HL-60 (cell line): ENCODE data around the gene CLDN6.

Experiments
- GABPA ChIP-seq: IDR thresholded peaks from 2 replicates; pipeline ENCODE4 v1.6.1; 2012; ENCODE audit warnings: low read depth
- POLR2AphosphoS5 ChIP-seq: IDR thresholded peaks from 2 replicates; pipeline ENCODE4 v1.6.1; 2012; ENCODE audit warnings: low read depth
- SPI1 ChIP-seq: IDR thresholded peaks from 2 replicates; pipeline ENCODE4 v1.6.1; 2012; ENCODE audit warnings: low read depth, mild to moderate bottlenecking, borderline replicate concordance
- TF ChIP-seq, protein P1 (sequence below): IDR thresholded peaks from one replicate; pipeline ENCODE4 v1.5.1; 2011; ENCODE audit warnings: low read length, control low read depth, inconsistent platforms; ENCODE audit not compliant: insufficient read depth
- TF ChIP-seq, protein P2 (sequence below): IDR thresholded peaks from 2 replicates; pipeline ENCODE4 v1.6.1; 2012; ENCODE audit warnings: low read depth; ENCODE audit not compliant: insufficient replicate concordance

- TF ChIP-seq, protein P1, sequence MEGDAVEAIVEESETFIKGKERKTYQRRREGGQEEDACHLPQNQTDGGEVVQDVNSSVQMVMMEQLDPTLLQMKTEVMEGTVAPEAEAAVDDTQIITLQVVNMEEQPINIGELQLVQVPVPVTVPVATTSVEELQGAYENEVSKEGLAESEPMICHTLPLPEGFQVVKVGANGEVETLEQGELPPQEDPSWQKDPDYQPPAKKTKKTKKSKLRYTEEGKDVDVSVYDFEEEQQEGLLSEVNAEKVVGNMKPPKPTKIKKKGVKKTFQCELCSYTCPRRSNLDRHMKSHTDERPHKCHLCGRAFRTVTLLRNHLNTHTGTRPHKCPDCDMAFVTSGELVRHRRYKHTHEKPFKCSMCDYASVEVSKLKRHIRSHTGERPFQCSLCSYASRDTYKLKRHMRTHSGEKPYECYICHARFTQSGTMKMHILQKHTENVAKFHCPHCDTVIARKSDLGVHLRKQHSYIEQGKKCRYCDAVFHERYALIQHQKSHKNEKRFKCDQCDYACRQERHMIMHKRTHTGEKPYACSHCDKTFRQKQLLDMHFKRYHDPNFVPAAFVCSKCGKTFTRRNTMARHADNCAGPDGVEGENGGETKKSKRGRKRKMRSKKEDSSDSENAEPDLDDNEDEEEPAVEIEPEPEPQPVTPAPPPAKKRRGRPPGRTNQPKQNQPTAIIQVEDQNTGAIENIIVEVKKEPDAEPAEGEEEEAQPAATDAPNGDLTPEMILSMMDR: no peak
- no peak for TF ChIP-seq POLR2AphosphoS5
- no peak for TF ChIP-seq GABPA
- TF ChIP-seq, protein P2, sequence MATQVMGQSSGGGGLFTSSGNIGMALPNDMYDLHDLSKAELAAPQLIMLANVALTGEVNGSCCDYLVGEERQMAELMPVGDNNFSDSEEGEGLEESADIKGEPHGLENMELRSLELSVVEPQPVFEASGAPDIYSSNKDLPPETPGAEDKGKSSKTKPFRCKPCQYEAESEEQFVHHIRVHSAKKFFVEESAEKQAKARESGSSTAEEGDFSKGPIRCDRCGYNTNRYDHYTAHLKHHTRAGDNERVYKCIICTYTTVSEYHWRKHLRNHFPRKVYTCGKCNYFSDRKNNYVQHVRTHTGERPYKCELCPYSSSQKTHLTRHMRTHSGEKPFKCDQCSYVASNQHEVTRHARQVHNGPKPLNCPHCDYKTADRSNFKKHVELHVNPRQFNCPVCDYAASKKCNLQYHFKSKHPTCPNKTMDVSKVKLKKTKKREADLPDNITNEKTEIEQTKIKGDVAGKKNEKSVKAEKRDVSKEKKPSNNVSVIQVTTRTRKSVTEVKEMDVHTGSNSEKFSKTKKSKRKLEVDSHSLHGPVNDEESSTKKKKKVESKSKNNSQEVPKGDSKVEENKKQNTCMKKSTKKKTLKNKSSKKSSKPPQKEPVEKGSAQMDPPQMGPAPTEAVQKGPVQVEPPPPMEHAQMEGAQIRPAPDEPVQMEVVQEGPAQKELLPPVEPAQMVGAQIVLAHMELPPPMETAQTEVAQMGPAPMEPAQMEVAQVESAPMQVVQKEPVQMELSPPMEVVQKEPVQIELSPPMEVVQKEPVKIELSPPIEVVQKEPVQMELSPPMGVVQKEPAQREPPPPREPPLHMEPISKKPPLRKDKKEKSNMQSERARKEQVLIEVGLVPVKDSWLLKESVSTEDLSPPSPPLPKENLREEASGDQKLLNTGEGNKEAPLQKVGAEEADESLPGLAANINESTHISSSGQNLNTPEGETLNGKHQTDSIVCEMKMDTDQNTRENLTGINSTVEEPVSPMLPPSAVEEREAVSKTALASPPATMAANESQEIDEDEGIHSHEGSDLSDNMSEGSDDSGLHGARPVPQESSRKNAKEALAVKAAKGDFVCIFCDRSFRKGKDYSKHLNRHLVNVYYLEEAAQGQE: no peak
- no peak for TF ChIP-seq SPI1
Measured at GRCh38 chr16:3038256-3038655, 20.3 kb upstream of the CLDN6 start.
